WTC11 (cell line): ENCODE data around the gene CACNA1C.

ENCODE experiments used
- NR3C1 ChIP-seq: sonication (generic); formaldehyde crosslinking; conservative IDR thresholded peaks from 2 replicates; pipeline ENCODE4 v1.8.1; 2023; ENCODE audit warnings: low read depth, mild to moderate bottlenecking, missing genetic modification reagents
- SMAD3 ChIP-seq: sonication (generic); formaldehyde crosslinking; IDR thresholded peaks from 2 replicates; pipeline ENCODE4 v1.8.0; 2022; ENCODE audit warnings: missing genetic modification reagents, mild to moderate bottlenecking, borderline replicate concordance
- ZNF232 ChIP-seq: sonication (generic); formaldehyde crosslinking; IDR thresholded peaks from 2 replicates; pipeline ENCODE4 v1.8.0; 2022; ENCODE audit warnings: mild to moderate bottlenecking, missing genetic modification reagents
- ZNF671 ChIP-seq: fragments of 250-450 bp; sonication (Bioruptor Pico); IDR thresholded peaks from 2 replicates; pipeline ENCODE4 v1.8.0; 2021; ENCODE audit warnings: mild to moderate bottlenecking
- TF ChIP-seq, protein P1 (sequence below): sonication (generic); formaldehyde crosslinking; conservative IDR thresholded peaks from 2 replicates; pipeline ENCODE4 v1.8.1; 2022; ENCODE audit warnings: mild to moderate bottlenecking, missing genetic modification reagents
- TF ChIP-seq, protein P2 (sequence below): sonication (generic); formaldehyde crosslinking; IDR thresholded peaks from 2 replicates; pipeline ENCODE4 v1.8.1; 2023; ENCODE audit warnings: mild to moderate bottlenecking, missing genetic modification reagents, moderate library complexity
- TF ChIP-seq, protein P3 (sequence below): sonication (generic); formaldehyde crosslinking; IDR thresholded peaks from 2 replicates; pipeline ENCODE4 v1.8.0; 2022; ENCODE audit warnings: mild to moderate bottlenecking, missing genetic modification reagents
- TF ChIP-seq, protein P4 (sequence below): fragments of 250-450 bp; sonication (Bioruptor Pico); IDR thresholded peaks from 2 replicates; pipeline ENCODE4 v1.9.0; 2021; ENCODE audit warnings: mild to moderate bottlenecking
- TF ChIP-seq, protein P5 (sequence below): sonication (generic); formaldehyde crosslinking; IDR thresholded peaks from 2 replicates; pipeline ENCODE4 v1.8.1; 2023; ENCODE audit warnings: mild to moderate bottlenecking, missing genetic modification reagents
- TF ChIP-seq, protein P6 (sequence below): fragments of 250-450 bp; sonication (Bioruptor Pico); IDR thresholded peaks from 2 replicates; pipeline ENCODE4 v2.1.2; 2022; ENCODE audit warnings: mild to moderate bottlenecking, moderate library complexity
- TF ChIP-seq, protein P7 (sequence below): sonication (generic); formaldehyde crosslinking; IDR thresholded peaks from 2 replicates; pipeline ENCODE4 v1.8.1; 2022; ENCODE audit warnings: low read depth, missing genetic modification reagents, borderline replicate concordance

DNA sequence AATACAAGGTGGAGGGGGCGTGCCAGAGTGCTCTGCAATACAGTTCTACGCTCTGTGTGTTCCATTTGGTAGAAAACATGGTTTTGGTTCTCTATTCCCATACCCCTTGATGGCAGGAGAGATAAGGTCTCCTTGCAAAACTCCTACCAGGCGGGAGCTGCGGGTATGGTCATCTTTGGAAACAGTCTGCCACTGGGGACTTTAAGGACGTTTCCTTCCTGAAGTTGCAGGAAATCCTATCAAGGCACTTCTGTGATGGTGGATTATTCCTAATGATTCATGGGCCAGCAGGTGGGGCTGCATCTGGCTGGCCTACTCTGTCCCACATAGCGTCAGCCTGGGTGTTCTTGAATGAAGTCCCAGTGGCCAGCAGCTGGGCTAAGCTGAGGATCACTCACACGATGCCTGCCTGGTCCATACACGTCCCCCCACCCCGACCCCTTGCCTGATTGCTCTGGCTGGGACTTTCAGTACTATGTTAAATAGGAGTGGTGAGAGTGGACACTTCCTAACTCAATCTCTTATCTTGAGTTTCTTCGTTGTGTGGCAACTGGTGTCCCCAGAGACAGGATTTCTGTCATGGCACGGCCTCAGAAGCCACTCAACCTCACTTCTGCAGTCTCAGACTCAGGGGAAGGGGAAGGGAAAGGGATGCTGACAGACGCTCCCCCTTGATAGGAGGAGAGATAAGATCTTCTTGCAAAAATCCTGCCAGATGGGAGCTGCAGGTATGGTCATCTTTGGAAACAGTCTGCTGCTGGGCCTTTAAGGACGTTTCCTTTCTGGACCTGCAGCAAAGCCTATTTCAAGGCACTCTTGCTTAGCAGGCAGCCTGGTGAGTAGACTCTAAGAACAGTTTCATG lies 680.9 kb downstream of the CACNA1C start:
- TF ChIP-seq ZNF671 (CRISPR knock-in tag) (no peak), ZNF232 (no peak), NR3C1 (CRISPR knock-in tag) (no peak), SMAD3 (CRISPR knock-in tag) (no peak)
- TF ChIP-seq, protein P1, sequence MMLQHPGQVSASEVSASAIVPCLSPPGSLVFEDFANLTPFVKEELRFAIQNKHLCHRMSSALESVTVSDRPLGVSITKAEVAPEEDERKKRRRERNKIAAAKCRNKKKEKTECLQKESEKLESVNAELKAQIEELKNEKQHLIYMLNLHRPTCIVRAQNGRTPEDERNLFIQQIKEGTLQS, result no peak
- TF ChIP-seq, protein P2, sequence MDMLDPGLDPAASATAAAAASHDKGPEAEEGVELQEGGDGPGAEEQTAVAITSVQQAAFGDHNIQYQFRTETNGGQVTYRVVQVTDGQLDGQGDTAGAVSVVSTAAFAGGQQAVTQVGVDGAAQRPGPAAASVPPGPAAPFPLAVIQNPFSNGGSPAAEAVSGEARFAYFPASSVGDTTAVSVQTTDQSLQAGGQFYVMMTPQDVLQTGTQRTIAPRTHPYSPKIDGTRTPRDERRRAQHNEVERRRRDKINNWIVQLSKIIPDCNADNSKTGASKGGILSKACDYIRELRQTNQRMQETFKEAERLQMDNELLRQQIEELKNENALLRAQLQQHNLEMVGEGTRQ (CRISPR knock-in tag), result no peak
- TF ChIP-seq, protein P3, sequence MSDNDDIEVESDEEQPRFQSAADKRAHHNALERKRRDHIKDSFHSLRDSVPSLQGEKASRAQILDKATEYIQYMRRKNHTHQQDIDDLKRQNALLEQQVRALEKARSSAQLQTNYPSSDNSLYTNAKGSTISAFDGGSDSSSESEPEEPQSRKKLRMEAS (CRISPR knock-in tag), result no peak
- TF ChIP-seq, protein P4, sequence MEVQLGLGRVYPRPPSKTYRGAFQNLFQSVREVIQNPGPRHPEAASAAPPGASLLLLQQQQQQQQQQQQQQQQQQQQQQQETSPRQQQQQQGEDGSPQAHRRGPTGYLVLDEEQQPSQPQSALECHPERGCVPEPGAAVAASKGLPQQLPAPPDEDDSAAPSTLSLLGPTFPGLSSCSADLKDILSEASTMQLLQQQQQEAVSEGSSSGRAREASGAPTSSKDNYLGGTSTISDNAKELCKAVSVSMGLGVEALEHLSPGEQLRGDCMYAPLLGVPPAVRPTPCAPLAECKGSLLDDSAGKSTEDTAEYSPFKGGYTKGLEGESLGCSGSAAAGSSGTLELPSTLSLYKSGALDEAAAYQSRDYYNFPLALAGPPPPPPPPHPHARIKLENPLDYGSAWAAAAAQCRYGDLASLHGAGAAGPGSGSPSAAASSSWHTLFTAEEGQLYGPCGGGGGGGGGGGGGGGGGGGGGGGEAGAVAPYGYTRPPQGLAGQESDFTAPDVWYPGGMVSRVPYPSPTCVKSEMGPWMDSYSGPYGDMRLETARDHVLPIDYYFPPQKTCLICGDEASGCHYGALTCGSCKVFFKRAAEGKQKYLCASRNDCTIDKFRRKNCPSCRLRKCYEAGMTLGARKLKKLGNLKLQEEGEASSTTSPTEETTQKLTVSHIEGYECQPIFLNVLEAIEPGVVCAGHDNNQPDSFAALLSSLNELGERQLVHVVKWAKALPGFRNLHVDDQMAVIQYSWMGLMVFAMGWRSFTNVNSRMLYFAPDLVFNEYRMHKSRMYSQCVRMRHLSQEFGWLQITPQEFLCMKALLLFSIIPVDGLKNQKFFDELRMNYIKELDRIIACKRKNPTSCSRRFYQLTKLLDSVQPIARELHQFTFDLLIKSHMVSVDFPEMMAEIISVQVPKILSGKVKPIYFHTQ (CRISPR knock-in tag), result no peak
- TF ChIP-seq, protein P5, sequence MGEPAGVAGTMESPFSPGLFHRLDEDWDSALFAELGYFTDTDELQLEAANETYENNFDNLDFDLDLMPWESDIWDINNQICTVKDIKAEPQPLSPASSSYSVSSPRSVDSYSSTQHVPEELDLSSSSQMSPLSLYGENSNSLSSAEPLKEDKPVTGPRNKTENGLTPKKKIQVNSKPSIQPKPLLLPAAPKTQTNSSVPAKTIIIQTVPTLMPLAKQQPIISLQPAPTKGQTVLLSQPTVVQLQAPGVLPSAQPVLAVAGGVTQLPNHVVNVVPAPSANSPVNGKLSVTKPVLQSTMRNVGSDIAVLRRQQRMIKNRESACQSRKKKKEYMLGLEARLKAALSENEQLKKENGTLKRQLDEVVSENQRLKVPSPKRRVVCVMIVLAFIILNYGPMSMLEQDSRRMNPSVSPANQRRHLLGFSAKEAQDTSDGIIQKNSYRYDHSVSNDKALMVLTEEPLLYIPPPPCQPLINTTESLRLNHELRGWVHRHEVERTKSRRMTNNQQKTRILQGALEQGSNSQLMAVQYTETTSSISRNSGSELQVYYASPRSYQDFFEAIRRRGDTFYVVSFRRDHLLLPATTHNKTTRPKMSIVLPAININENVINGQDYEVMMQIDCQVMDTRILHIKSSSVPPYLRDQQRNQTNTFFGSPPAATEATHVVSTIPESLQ (CRISPR knock-in tag), result no peak
- TF ChIP-seq, protein P6, sequence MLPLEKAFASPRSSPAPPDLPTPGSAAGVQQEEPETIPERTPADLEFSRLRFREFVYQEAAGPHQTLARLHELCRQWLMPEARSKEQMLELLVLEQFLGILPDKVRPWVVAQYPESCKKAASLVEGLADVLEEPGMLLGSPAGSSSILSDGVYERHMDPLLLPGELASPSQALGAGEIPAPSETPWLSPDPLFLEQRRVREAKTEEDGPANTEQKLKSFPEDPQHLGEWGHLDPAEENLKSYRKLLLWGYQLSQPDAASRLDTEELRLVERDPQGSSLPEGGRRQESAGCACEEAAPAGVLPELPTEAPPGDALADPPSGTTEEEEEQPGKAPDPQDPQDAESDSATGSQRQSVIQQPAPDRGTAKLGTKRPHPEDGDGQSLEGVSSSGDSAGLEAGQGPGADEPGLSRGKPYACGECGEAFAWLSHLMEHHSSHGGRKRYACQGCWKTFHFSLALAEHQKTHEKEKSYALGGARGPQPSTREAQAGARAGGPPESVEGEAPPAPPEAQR (CRISPR knock-in tag), result no peak
- TF ChIP-seq, protein P7, sequence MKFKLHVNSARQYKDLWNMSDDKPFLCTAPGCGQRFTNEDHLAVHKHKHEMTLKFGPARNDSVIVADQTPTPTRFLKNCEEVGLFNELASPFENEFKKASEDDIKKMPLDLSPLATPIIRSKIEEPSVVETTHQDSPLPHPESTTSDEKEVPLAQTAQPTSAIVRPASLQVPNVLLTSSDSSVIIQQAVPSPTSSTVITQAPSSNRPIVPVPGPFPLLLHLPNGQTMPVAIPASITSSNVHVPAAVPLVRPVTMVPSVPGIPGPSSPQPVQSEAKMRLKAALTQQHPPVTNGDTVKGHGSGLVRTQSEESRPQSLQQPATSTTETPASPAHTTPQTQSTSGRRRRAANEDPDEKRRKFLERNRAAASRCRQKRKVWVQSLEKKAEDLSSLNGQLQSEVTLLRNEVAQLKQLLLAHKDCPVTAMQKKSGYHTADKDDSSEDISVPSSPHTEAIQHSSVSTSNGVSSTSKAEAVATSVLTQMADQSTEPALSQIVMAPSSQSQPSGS, result no peak
